D721Med (cell line): ENCODE data around the gene REEP3.

ENCODE experiments used
- DNase-seq: peaks from one replicate; pipeline ENCODE4 v3.0.0; 2011; ENCODE audit warnings: low spot score; ENCODE audit not compliant: insufficient read length
- FAIRE-seq: peaks from 2 replicates; lab custom pipeline; 2011; peaks lifted over from hg19 to GRCh38; lab: Jason Lieb, UNC
- CTCF ChIP-seq: IDR thresholded peaks from 2 replicates; pipeline ENCODE4 v1.5.1; 2012; ENCODE audit warnings: mild to moderate bottlenecking, control low read depth; ENCODE audit not compliant: insufficient read depth; ENCODE audit errors: missing control alignments

Gene REEP3

DNA sequence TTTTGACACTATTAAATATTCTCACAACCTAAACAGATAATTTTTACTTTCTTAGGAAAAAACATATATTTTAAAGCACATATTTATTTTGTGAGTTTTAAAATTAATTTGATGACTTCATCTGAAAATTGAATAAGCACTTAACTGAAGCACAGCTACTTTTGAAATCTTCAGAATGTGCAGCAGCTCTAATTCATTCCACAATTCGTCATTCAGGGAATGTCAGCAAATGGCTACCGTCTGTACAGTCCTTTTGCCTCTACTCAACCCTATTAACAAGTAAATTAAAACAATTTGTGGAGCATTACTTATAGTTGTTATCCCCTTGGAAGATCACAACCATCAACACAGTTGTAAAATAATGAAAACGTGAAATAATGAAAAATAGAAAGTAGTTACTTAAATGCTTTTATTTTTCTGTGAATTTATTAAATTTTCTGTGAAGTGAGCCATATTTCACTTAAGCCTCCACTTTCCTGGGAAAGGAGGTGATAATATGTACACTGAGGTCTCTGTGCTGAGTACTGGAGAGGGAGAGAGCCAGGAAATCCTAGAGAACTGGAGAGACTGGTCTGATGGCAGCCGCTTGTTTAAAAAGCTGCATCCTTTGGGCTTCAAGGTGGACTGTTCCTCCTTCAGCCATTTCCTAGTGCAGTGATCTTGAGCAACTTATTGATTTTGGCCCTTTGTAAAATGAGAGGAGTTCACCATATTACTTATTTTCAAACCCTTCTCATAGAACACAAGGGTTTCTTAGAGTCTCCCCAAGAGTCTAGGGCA is 70.6 kb downstream of the REEP3 start:
- DNase-seq (no peak), FAIRE-seq (no peak)
- TF ChIP-seq CTCF, result no peak

GRCh38 chr10:63593576-63593975 is 72.4 kb downstream of the REEP3 start:
- TF ChIP-seq CTCF, result no peak
- FAIRE-seq (peak; percentile 46), DNase-seq (peak; percentile 27)

- FAIRE-seq, result no peak
- TF ChIP-seq CTCF, result no peak
- DNase-seq, result no peak
These were observed 73.9 kb downstream of the REEP3 start for GRCh38 chr10:63595072-63595471.

- DNase-seq (no peak), FAIRE-seq (no peak)
- TF ChIP-seq CTCF, result no peak
These were observed 75.7 kb downstream of the REEP3 start for GRCh38 chr10:63596924-63597323.

GRCh38 chr10:63600540-63600939 is 79.3 kb downstream of the REEP3 start:
- no peak for DNase-seq
- no peak for TF ChIP-seq CTCF
- no peak for FAIRE-seq

GRCh38 chr10:63603709-63604445 is 82.7 kb downstream of the REEP3 start:
- FAIRE-seq (no peak), DNase-seq (no peak)
- TF ChIP-seq CTCF, result no peak
